ENCODE results near the gene KTN1. TPM values are rescaled to one million over a fixed set of nuclear protein-coding genes. Genes with fewer than 3 reads are reported as not detected.

KTN1 gene
- polyA plus RNA-seq, 1 donor from 2014 or later = 95.0 TPM

DNA sequence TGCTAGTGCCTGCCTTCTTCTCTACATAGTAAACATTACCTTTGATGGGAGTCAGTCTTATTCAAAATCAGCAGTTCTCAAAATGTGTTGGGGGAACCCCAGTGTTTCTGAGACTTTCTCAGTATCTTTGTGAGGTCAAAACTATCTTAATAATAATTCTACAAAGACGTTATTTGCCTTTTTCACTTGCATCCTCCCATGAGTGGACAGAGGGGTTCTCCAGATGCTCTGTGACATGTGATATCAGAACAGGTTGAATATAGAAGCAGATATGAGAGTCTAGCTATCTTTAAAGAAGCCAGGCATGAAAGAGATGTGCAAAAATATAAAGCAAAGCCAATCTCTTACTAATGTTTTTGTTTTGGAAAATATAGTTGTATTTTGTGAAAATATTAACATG is 144.7 kb downstream of the KTN1 start:
- no peaks in the 10 kb centered on the region for H4K20me1 ChIP-seq (ENCODE audit: insufficient read depth)
- H3K27me3 ChIP-seq (ENCODE audit: insufficient read depth, low read depth, low read length) = no peaks in the 10 kb centered on the region
- H3K27ac ChIP-seq (ENCODE audit: low read length) = no peak overlapping the region
- H3K9ac ChIP-seq (ENCODE audit: low read length) = no peak overlapping the region
- H3F3A ChIP-seq (ENCODE audit: insufficient read depth, low read length, poor library complexity, severe bottlenecking) = no peaks in the 10 kb centered on the region
- no peak overlapping the region for H2AFZ ChIP-seq (ENCODE audit: low read depth, low read length)
- TF ChIP-seq POLR2AphosphoS5 (IDR thresholded peaks at IDR 0.05) (no peak), EP300 (conservative IDR thresholded peaks at IDR 0.05; ENCODE audit: poor library complexity, severe bottlenecking) (no peak), EZH2 (IDR thresholded peaks at IDR 0.05; ENCODE audit: borderline replicate concordance, insufficient read depth, low read length, poor library complexity, severe bottlenecking) (no peak)
- TF ChIP-seq, protein P1, sequence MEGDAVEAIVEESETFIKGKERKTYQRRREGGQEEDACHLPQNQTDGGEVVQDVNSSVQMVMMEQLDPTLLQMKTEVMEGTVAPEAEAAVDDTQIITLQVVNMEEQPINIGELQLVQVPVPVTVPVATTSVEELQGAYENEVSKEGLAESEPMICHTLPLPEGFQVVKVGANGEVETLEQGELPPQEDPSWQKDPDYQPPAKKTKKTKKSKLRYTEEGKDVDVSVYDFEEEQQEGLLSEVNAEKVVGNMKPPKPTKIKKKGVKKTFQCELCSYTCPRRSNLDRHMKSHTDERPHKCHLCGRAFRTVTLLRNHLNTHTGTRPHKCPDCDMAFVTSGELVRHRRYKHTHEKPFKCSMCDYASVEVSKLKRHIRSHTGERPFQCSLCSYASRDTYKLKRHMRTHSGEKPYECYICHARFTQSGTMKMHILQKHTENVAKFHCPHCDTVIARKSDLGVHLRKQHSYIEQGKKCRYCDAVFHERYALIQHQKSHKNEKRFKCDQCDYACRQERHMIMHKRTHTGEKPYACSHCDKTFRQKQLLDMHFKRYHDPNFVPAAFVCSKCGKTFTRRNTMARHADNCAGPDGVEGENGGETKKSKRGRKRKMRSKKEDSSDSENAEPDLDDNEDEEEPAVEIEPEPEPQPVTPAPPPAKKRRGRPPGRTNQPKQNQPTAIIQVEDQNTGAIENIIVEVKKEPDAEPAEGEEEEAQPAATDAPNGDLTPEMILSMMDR (IDR thresholded peaks at IDR 0.05; ENCODE audit: poor library complexity, severe bottlenecking) = no peak
- no peaks in the 10 kb centered on the region for H3K9me3 ChIP-seq (ENCODE audit: low read length)
- H3K79me2 ChIP-seq (replicated peaks; ENCODE audit: insufficient read depth, low read length) = no peaks in the 10 kb centered on the region
- H3K36me3 ChIP-seq (ENCODE audit: insufficient read depth, low read length) = no peaks in the 10 kb centered on the region
- H3K4me2 ChIP-seq (ENCODE audit: low read length) = no peak overlapping the region
- H3K4me3 ChIP-seq (ENCODE audit: low read length) = no peak overlapping the region
- H3K9me2 ChIP-seq (ENCODE audit: insufficient read depth, low read length) = no peaks in the 10 kb centered on the region

GRCh38 chr14:55730592-55731310 is 150.7 kb downstream of the KTN1 start:
- Histone ChIP-seq H4K20me1 (ENCODE audit: insufficient read depth) (no peaks in the 10 kb centered on the region), H3K36me3 (ENCODE audit: insufficient read depth, low read length) (no peaks in the 10 kb centered on the region), H3K9me2 (ENCODE audit: insufficient read depth, low read length) (no peaks in the 10 kb centered on the region), H3K4me3 (ENCODE audit: low read length) (no peak overlapping the region), H3K27ac (ENCODE audit: low read length) (no peak overlapping the region), H3K79me2 (replicated peaks; ENCODE audit: insufficient read depth, low read length) (no peaks in the 10 kb centered on the region), H3K4me2 (ENCODE audit: low read length) (no peak overlapping the region), H2AFZ (ENCODE audit: low read depth, low read length) (no peak overlapping the region), H3F3A (ENCODE audit: insufficient read depth, low read length, poor library complexity, severe bottlenecking) (no peaks in the 10 kb centered on the region), H3K9me3 (ENCODE audit: low read length) (no peaks in the 10 kb centered on the region), H3K9ac (ENCODE audit: low read length) (no peak overlapping the region), H3K27me3 (ENCODE audit: insufficient read depth, low read depth, low read length) (no peaks in the 10 kb centered on the region)
- TF ChIP-seq, protein P2, sequence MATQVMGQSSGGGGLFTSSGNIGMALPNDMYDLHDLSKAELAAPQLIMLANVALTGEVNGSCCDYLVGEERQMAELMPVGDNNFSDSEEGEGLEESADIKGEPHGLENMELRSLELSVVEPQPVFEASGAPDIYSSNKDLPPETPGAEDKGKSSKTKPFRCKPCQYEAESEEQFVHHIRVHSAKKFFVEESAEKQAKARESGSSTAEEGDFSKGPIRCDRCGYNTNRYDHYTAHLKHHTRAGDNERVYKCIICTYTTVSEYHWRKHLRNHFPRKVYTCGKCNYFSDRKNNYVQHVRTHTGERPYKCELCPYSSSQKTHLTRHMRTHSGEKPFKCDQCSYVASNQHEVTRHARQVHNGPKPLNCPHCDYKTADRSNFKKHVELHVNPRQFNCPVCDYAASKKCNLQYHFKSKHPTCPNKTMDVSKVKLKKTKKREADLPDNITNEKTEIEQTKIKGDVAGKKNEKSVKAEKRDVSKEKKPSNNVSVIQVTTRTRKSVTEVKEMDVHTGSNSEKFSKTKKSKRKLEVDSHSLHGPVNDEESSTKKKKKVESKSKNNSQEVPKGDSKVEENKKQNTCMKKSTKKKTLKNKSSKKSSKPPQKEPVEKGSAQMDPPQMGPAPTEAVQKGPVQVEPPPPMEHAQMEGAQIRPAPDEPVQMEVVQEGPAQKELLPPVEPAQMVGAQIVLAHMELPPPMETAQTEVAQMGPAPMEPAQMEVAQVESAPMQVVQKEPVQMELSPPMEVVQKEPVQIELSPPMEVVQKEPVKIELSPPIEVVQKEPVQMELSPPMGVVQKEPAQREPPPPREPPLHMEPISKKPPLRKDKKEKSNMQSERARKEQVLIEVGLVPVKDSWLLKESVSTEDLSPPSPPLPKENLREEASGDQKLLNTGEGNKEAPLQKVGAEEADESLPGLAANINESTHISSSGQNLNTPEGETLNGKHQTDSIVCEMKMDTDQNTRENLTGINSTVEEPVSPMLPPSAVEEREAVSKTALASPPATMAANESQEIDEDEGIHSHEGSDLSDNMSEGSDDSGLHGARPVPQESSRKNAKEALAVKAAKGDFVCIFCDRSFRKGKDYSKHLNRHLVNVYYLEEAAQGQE (IDR thresholded peaks at IDR 0.05; ENCODE audit: borderline replicate concordance) = no peak
- TF ChIP-seq EZH2 (IDR thresholded peaks at IDR 0.05; ENCODE audit: borderline replicate concordance, insufficient read depth, low read length, poor library complexity, severe bottlenecking) = no peak

- no peaks in the 10 kb centered on the region for H3F3A ChIP-seq (ENCODE audit: insufficient read depth, low read length, poor library complexity, severe bottlenecking)
- H3K27me3 ChIP-seq (ENCODE audit: insufficient read depth, low read depth, low read length) = no peaks in the 10 kb centered on the region
- no peaks in the 10 kb centered on the region for H3K9me3 ChIP-seq (ENCODE audit: low read length)
- H2AFZ ChIP-seq (ENCODE audit: low read depth, low read length) = no peak overlapping the region
- no peaks in the 10 kb centered on the region for H3K79me2 ChIP-seq (replicated peaks; ENCODE audit: insufficient read depth, low read length)
- H3K36me3 ChIP-seq (ENCODE audit: insufficient read depth, low read length) = no peaks in the 10 kb centered on the region
- H3K4me2 ChIP-seq (ENCODE audit: low read length) = no peak overlapping the region
- no peak overlapping the region for H3K9ac ChIP-seq (ENCODE audit: low read length)
- H3K27ac ChIP-seq (ENCODE audit: low read length) = no peak overlapping the region
- TF ChIP-seq, protein P1 (IDR thresholded peaks at IDR 0.05; ENCODE audit: poor library complexity, severe bottlenecking) = no peak
- TF ChIP-seq SMC3 (conservative IDR thresholded peaks at IDR 0.05; ENCODE audit: poor library complexity) (no peak), EZH2 (IDR thresholded peaks at IDR 0.05; ENCODE audit: borderline replicate concordance, insufficient read depth, low read length, poor library complexity, severe bottlenecking) (no peak), MXI1 (conservative IDR thresholded peaks at IDR 0.05; ENCODE audit: poor library complexity, severe bottlenecking) (no peak), RAD21 (conservative IDR thresholded peaks at IDR 0.05) (no peak), POLR2AphosphoS5 (IDR thresholded peaks at IDR 0.05) (no peak), EP300 (conservative IDR thresholded peaks at IDR 0.05; ENCODE audit: poor library complexity, severe bottlenecking) (no peak), TAF1 (IDR thresholded peaks at IDR 0.05; ENCODE audit: low read depth) (no peak)
- TF ChIP-seq, protein P2 (IDR thresholded peaks at IDR 0.05; ENCODE audit: borderline replicate concordance) = no peak
- no peaks in the 10 kb centered on the region for H4K20me1 ChIP-seq (ENCODE audit: insufficient read depth)
- H3K9me2 ChIP-seq (ENCODE audit: insufficient read depth, low read length) = no peaks in the 10 kb centered on the region
- no peak overlapping the region for H3K4me3 ChIP-seq (ENCODE audit: low read length)
Observed at GRCh38 chr14:55731311-55731872, 151.4 kb downstream of the KTN1 start.

All from neural cell (in vitro differentiated cells).